Stomach (tissue), 9 donors: ENCODE measurements around the gene ZFP69. TPM values are rescaled to one million over a fixed set of nuclear protein-coding genes. Genes with fewer than 3 reads are reported as not detected.

Experiments
- DNase-seq, 2 donors: peaks; one replicate each; pipeline versions ENCODE4 v3.0.0 to v3.0.0-alpha.2; 2013 to 2019
- H3K27ac ChIP-seq, 5 donors: fragments of 200-600 bp in 4 of 5; sonication (generic) in 4 of 5; one replicate each; pipeline ENCODE4 v1.5.1; 2013 to 2019; ENCODE audit warnings: mild to moderate bottlenecking in 1 of 5, moderate library complexity in 1 of 5
- H3K27me3 ChIP-seq, 3 donors: fragments of 200-600 bp; sonication (generic); one replicate each; pipeline ENCODE4 v1.5.1; 2017 to 2019; ENCODE audit warnings: mixed run types in 1 of 3
- H3K36me3 ChIP-seq, 4 donors: fragments of 200-600 bp; sonication (generic); 1 replicate in 3 of 4; 2 replicates in 1 of 4; pipeline ENCODE4 v1.5.1; 2016 to 2019
- H3K4me1 ChIP-seq, 4 donors: fragments of 200-600 bp; sonication (generic); one replicate each; pipeline ENCODE4 v1.5.1; 2016 to 2019
- H3K4me3 ChIP-seq, 4 donors: fragments of 200-600 bp; sonication (generic) in 3 of 4; one replicate each; pipeline ENCODE4 v1.5.1; 2016 to 2019; ENCODE audit warnings: mild to moderate bottlenecking in 1 of 4
- H3K9me3 ChIP-seq, 4 donors: fragments of 200-600 bp; sonication (generic); one replicate each; pipeline ENCODE4 v1.5.1; 2016 to 2019
- EP300 ChIP-seq: sonication (generic); formaldehyde crosslinking; IDR thresholded peaks from one replicate; pipeline ENCODE4 v1.6.1; 2017; ENCODE audit warnings: antibody characterized with exemption
- POLR2A ChIP-seq, 4 donors: fragments of 450-650 bp; IDR thresholded peaks; one replicate each; pipeline ENCODE4 v1.6.1; 2016; ENCODE audit warnings: antibody characterized with exemption in 4 of 4, control low read depth in 2 of 4, mild to moderate bottlenecking in 1 of 4, moderate library complexity in 1 of 4
- POLR2AphosphoS5 ChIP-seq, 3 donors: sonication (generic); formaldehyde crosslinking; IDR thresholded peaks; one replicate each; pipeline ENCODE4 v1.6.1; 2016; ENCODE audit warnings: antibody characterized with exemption in 3 of 3
- WGBS, 5 donors: extraction: QIAGEN DNeasy Blood & Tissue Kit in 3 of 5; methylation state at CpG; one replicate each; pipeline versions ENCODE4 v1.1.5 to v1.1.7; 2013 to 2018; 5-methylcytosine and 5-hydroxymethylcytosine counted together
- intact Hi-C: fragments of 100-400 bp; cut with DNase I; formaldehyde crosslinking; loops from one replicate; pipeline ENCODE4 v1.15.1; 2023; ENCODE audit warnings: low total_unique reads
- polyA plus RNA-seq, 3 donors: library from polyadenylated mRNA; stranded (reverse); fragments of 200-250 nt; gene quantifications; one replicate each; pipeline ENCODE4 v1.2.3, GENCODE V29; 2013
- total RNA-seq, 5 donors: library from RNA; depleted of rRNA; stranded (reverse); fragments of >200 nt; gene quantifications; one replicate each; pipeline versions ENCODE4 v1.1.0 to v1.2.3, GENCODE V29; 2014 to 2016
- TF ChIP-seq, protein P1 (sequence below), 7 experiments: fragments of 450-650 bp in 4 of 7; fragments of 200-600 bp in 3 of 7; sonication (generic) in 3 of 7; IDR thresholded peaks; one replicate each; pipeline ENCODE4 v1.5.1; 2016 to 2019; ENCODE audit warnings: antibody characterized with exemption in 7 of 7, control low read depth in 2 of 7, mild to moderate bottlenecking in 1 of 7
- donor health status: healthy with polysubstance abuse.
- donor health status: Bipolar disorder and iron deficiency.
- donor health status: healthy.

ZFP69 gene
- total and polyA plus RNA-seq, 8 donors: 1.2 to 34.4 (median 2.5) TPM

DNA sequence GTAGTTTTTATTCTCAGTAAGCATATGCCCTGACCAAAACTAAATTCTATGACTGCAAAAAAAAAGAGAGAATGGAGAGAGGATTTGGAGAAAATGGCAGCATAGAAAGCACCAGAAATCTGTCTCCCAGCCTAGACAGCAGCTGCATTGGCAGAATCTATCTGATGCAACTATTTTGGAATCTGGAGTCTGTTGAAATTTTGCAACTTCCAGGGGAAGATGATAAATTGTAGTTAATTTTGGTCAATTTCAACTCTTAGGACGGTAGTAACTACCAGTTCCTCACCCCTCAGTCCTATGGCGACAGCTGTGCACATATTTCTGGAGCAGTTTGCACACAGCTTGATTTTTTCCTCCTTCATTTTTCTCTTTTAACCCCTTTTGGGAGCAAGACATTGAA, 42.4 kb downstream of the ZFP69 start:
- 74 to 87% (median 80%) methylated on average over 2 of the region's 2 CpGs for WGBS, 5 donors
- DNase-seq: no peak
- intact Hi-C loops: no loop called here
- Histone ChIP-seq H3K27ac (no peak overlapping the region), H3K9me3 (peaks cover 5 to 96% (median 62%) of the 10 kb centered on the region in 4 donors), H3K27me3 (no peaks in the 10 kb centered on the region), H3K36me3 (peaks cover 5 to 16% (median 14%) of the 10 kb centered on the region in 4 donors), H3K4me1 (no peaks in the 10 kb centered on the region), H3K4me3 (no peak overlapping the region)
- TF ChIP-seq, protein P1, sequence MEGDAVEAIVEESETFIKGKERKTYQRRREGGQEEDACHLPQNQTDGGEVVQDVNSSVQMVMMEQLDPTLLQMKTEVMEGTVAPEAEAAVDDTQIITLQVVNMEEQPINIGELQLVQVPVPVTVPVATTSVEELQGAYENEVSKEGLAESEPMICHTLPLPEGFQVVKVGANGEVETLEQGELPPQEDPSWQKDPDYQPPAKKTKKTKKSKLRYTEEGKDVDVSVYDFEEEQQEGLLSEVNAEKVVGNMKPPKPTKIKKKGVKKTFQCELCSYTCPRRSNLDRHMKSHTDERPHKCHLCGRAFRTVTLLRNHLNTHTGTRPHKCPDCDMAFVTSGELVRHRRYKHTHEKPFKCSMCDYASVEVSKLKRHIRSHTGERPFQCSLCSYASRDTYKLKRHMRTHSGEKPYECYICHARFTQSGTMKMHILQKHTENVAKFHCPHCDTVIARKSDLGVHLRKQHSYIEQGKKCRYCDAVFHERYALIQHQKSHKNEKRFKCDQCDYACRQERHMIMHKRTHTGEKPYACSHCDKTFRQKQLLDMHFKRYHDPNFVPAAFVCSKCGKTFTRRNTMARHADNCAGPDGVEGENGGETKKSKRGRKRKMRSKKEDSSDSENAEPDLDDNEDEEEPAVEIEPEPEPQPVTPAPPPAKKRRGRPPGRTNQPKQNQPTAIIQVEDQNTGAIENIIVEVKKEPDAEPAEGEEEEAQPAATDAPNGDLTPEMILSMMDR (IDR thresholded peaks at IDR 0.05): no peak
- TF ChIP-seq POLR2AphosphoS5 (IDR thresholded peaks at IDR 0.05) (no peak), EP300 (no peak), POLR2A (IDR thresholded peaks at IDR 0.05) (no peak)

DNA sequence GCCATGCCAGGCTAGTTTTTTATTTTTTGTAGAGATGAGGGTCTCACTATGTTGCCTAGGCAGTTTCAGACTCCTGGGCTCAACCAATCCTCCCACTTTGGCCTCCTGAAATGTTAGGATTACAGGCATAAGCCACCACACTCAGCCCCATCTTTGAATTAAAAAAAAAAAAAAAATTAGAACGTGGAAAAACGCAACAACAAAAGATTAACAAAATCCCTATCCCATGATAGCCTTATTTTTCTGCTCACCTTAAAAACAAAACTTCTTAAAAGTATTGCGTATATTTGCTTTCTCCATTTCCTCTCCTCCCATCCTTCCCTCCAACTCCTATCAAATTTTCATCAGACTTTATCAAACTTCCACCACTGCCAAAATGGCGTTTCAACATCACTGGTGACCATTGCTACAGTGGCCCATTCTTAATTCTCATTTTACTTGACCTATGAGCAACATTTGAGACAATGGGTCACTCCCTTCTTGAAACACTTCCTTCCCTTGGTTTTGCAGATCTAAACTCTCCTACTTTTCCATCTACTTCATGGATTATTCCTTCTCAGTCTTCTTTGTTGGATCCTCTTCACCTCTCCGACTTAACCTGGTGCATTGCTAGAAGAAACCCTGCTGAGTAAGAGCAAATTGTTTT, 53.8 kb downstream of the ZFP69 start:
- no peaks in the 10 kb centered on the region for H3K27me3 ChIP-seq
- 25 to 43% (median 30%) methylated on average over 5 of the region's 5 CpGs for WGBS, 5 donors
- peak overlapping the region; percentile 61 to 74 (median 68) for H3K4me3 ChIP-seq
- H3K4me1 ChIP-seq: peaks cover 6 to 23% (median 14%) of the 10 kb centered on the region in 4 donors
- peak in 1 of 2 donors; percentile 54 for DNase-seq
- intact Hi-C loops: no loop called here
- H3K36me3 ChIP-seq: no peaks in the 10 kb centered on the region
- no peak for TF ChIP-seq POLR2A (IDR thresholded peaks at IDR 0.05)
- TF ChIP-seq POLR2AphosphoS5 (IDR thresholded peaks at IDR 0.05): no peak
- peak overlapping the region in 4 of 5 donors; percentile 77 to 89 (median 86) for H3K27ac ChIP-seq
- H3K9me3 ChIP-seq: peaks cover 0 to 7% (median 3%) of the 10 kb centered on the region in 4 donors

DNA sequence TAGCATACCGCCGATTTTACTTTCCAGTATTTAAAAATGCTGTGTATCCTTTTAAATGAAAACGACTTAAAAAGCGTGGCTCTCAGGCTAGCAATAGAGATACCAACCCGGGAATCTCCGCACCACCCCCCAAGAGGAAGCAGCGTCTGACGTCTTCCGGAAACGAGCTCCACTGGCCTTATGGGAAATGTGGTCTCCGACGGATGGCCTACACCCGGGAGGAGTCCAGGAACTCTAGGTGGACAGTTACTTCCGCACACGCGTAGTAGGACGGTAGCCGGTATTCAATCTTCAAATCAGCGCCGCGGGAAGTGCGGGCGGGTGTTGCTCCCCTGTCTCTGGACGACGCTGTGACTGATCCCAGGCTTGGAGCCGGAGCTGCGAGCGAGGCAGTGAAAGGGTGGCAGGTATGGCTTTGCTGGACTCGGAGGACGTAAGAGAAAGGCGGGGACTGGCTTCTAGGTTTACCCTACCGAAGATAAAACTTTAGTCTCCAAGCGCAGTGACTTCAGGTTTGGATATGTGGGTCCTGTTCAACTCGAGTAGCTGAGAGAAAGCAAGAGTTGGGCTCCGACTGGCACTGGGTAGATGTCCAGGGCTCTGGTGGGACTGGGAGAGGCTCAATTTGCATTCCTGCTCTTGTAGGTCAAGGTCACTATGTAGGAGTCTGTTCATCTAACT, 54.4 kb downstream of the ZFP69 start, which contains the start of gene ZNF684:
ZNF684 (plus strand) TSS at position 257 of the 681 bp plus-strand sequence. CDS start 1,530 bp downstream, outside the sequence.
- Histone ChIP-seq H3K27me3 (no peaks in the 10 kb centered on the region), H3K27ac (peak within 1 kb of the TSS; percentile 77 to 92 (median 88)), H3K36me3 (no peaks in the 10 kb centered on the region), H3K9me3 (peaks cover 0 to under 1% (median under 1%) of the 10 kb centered on the region in 4 donors), H3K4me3 (peak within 1 kb of the TSS; percentile 61 to 74 (median 68)), H3K4me1 (peaks cover 6 to 23% (median 14%) of the 10 kb centered on the region in 4 donors)
- WGBS, 5 donors: 0 to 1% (median 0%) methylated on average over 22 to 35 of the region's 35 CpGs
- peak; percentile 82 to 97 for DNase-seq
- TF ChIP-seq EP300: no peak
- peak; percentile 71 to 94 (median 75) for TF ChIP-seq POLR2AphosphoS5 (IDR thresholded peaks at IDR 0.05)
- intact Hi-C loops: no loop called here

DNA sequence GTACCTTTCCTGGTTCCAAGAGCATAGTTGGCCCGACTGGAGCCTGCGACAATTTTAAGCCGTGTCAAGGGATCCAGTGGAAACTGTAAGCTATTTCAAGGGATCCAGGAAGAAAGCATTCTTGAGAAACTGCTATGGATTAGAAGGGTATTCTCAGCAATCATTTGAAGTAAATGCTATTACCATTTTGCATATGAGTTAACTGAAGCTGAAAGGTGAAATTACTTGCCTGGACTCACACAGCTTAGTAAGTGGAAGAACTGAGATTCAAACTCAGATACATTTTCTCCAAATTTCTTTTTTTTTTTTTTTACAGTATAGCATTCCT, 54.9 kb downstream of the ZFP69 start:
- H3K4me3 ChIP-seq: peak overlapping the region; percentile 61 to 74 (median 68)
- 1 to 7% (median 4%) methylated on average over 3 of the region's 3 CpGs for WGBS, 5 donors
- H3K4me1 ChIP-seq: peaks cover 6 to 23% (median 14%) of the 10 kb centered on the region in 4 donors
- H3K36me3 ChIP-seq: peaks cover 0 to 2% (median 0%) of the 10 kb centered on the region in 4 donors
- no peak for DNase-seq
- TF ChIP-seq EP300 (no peak), POLR2A (IDR thresholded peaks at IDR 0.05) (no peak), POLR2AphosphoS5 (IDR thresholded peaks at IDR 0.05) (no peak)
- TF ChIP-seq, protein P1 (IDR thresholded peaks at IDR 0.05): no peak
- intact Hi-C loops: no loop called here
- no peaks in the 10 kb centered on the region for H3K27me3 ChIP-seq
- H3K9me3 ChIP-seq: no peaks in the 10 kb centered on the region
- peak overlapping the region; percentile 77 to 92 (median 88) for H3K27ac ChIP-seq

DNA sequence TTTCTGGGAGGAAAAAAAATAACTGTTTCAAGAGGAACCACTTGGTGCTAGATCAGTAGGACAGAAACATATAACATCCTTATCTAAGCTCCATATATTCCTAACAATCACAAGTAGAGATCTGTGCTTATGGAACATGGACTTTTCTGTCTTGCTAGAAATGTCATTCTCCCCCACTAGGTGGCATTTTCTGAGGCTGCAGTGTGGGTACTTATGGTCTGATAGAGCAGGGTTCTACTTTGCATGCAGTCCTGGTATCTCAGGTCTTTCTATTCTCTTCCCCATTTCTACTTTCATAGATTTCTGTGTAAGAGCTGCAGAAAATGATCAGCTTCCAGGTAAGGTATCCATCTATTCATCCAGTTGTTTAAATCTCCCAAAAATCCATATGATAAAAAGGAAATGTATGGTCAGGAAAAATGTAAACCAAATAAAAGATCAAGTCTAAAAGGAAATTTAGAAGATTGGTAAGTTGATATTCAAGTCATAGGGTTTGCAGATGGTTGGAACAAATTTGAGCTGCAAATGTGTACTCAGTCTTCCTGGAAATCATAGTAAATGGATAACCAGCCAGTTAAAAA, 55.8 kb downstream of the ZFP69 start:
- Histone ChIP-seq H3K4me1 (peaks cover 6 to 23% (median 14%) of the 10 kb centered on the region in 4 donors), H3K27me3 (no peaks in the 10 kb centered on the region), H3K4me3 (no peak overlapping the region), H3K27ac (no peak overlapping the region), H3K36me3 (peaks cover 0 to 11% (median 1%) of the 10 kb centered on the region in 4 donors), H3K9me3 (no peaks in the 10 kb centered on the region)
- DNase-seq: peak in 1 of 2 donors; percentile 74
- TF ChIP-seq, protein P1 (IDR thresholded peaks at IDR 0.05): peak in 4 of 7 experiments; percentile 21 to 50 (median 28)
- TF ChIP-seq POLR2A (IDR thresholded peaks at IDR 0.05): no peak
- intact Hi-C loops: no loop called here
